HG03095 (cell line): ENCODE results near the gene RUNX3.

Experiments used
- ATAC-seq: cut with Tn5 transposase; IDR thresholded peaks from one replicate; pipeline ENCODE4 v1.9.1; 2021; ENCODE audit warnings: moderate library complexity; ENCODE audit not compliant: unreplicated experiment

RUNX3 gene

DNA sequence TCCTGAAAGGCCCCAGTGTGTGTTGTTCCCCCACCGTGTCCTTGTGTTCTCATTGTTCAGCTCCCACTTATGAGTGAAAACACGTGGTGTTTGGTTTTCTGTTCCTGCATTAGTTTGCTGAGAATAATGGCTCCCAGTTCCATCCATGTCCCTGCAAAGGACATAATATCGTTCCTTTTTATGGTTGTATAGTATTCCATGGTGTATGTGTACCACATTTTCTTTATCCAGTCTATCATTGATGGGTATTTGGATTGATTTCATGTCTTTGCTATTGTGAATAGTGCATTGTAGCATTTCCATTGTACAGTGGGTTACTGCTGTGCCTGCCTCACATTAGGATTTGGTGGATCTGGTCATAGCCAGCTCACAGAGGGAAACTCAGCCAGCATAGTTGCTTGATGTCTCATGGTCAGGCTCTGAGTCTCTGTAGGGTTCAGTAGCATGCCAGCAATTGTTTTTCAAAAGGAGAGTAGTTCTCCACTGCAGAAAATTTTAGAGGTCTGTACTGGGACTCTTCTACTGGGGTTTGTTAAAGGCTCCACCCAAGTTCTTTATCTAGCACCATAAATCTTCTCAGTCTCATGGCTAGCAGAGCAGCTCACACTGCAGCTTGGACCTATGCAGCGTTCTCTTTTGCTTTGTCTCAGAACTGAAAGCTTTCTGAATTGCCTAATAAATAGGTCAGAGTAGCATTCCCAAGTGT lies 41.0 kb downstream of the RUNX3 start:
- ATAC-seq = no peak

DNA sequence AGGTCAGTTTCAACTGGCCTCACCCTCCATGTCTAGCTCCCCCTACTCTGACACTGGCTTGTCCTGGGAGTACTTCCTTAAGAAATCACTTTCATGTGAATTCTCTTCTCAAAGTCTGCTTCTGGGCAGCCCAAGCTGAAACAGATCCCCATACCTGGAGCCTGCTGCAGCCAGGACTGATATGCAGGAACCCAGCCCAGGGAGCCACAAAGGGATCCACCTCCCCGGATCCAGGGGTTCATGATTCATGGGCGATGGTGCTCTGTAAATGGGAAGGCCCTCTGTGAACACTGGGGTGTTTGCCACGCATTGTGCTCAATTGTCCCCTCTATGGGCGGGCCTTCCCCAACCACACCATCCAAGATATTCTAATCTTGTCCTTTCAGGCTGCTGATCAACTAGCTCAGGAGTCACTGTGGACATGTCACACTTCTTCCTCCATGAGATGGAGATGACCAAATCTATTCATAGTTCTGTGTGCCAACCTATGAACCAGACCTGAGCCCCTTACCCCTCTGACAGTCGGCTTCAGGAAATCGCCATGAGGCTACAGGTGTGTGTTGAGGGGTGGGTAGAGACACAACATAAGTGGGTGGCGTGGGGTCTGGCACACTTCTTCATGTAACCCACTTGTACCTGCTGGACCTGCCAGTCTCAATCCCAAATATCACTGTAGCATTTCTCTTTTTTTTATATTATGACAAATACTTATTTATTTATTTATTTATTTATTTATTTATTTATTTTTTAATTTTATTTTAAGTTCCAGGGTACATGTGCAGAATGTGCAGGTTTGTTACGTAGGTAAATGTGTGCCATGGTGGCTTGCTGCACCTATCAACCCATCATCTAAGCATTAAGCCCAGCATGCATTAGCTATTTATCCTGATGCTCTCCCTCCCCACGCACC lies 41.8 kb downstream of the RUNX3 start:
- no peak for ATAC-seq

GRCh38 chr1:24886241-24886640 lies 43.8 kb downstream of the RUNX3 start:
- no peak for ATAC-seq

- ATAC-seq = no peak
Measured at GRCh38 chr1:24884751-24885150, 45.3 kb downstream of the RUNX3 start.

GRCh38 chr1:24881034-24881433 lies 49.0 kb downstream of the RUNX3 start:
- ATAC-seq = no peak

DNA sequence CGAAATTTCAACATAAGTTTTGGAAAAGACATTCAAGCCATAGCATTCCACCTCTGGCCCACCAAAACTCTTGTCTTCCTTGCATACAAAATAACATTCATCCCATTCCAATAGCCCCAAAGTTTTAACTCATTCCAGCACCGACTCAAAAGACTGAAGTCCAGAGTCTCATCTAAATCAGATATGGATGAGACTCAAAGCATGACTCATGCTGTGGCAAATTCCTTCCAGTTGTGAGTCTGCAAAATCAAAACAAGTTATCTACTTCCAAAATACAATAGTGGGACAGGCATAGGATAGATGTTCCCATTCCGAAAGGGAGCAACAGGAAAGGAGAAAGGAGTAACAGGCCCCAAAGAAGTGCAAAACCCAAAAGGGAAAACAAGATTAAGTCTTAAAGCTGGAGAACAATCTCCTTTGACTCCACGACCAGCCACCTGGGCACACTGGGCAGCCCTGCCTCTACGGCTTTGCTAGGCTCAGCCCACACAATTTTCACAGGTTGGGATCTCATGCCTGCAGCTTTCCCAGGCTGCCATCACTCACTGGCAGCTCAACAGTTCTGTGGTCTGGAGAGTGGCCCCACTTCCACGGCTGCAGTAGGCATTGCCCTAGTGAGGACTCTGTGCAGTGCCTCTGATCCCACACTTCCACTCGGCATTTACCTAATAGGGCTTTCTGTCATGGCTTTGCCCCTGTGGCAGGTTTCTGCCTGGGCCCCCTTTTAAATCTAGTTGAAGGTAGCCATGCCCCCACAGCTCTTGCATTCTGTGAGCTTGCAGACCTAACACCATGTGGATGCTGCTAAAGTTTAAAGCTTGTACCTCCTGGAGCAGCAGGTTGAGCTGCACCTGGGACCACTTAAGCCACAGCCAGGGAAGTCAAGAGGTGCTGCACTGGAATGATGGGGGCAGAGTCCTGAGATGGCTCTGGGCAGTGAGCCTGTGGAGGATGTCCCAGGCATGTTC lies 51.0 kb downstream of the RUNX3 start:
- no peak for ATAC-seq

DNA sequence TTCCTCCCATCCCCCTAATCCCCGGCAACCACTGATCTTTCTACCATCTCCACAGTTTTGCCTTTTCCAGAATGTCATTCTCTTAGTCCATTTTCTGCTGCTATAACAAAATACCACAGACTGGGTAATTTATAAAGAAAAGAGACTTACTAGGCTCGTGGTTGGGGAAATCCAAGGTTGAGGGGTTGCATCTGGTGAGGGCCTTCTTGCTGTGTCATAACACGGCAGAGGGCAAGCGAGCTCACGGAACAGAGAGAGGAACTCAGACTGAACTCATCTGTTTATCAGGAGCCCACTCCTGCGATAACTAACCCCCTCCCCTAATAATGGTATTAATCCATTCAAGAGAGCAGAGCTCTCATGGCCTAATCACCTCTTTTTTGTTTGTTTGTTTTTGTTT lies 52.0 kb downstream of the RUNX3 start:
- no peak for ATAC-seq

- ATAC-seq = no peak
Measured at GRCh38 chr1:24875991-24876506, 54.0 kb downstream of the RUNX3 start.

GRCh38 chr1:24875257-24875656 lies 54.8 kb downstream of the RUNX3 start:
- ATAC-seq = no peak

DNA sequence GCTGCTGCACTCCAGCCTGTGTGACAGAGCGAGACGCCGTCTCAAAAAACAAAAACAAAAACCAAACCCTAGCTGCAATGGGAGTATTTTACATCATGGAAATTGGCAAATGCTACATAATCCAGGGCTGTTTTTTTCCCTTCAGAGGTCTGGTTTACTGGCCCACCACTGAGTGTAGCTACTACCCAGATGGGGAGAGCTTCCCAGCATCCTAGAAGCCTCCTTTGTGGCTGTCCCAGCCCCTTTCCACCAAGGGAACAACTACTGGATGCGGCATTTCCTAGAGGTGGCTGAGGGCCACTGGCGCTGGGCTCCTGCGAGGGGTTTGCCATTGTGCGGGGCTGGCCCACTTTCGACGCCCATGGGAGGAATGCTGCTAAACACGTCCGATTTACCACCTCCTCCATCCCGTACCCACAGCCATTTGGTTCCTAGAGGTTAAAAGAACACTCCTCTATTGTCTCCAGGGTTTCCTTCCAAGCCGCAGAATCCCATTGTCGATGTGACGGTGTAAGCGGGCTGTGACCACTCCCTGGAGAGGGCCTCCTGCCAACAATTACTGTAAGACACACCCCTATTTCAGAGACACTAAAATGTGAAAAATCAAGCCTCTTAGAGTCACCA lies 55.4 kb downstream of the RUNX3 start:
- no peak for ATAC-seq

GRCh38 chr1:24874056-24874455 lies 56.0 kb downstream of the RUNX3 start:
- ATAC-seq = no peak

- no peak for ATAC-seq
Measured at GRCh38 chr1:24873148-24873547, 56.9 kb downstream of the RUNX3 start.

DNA sequence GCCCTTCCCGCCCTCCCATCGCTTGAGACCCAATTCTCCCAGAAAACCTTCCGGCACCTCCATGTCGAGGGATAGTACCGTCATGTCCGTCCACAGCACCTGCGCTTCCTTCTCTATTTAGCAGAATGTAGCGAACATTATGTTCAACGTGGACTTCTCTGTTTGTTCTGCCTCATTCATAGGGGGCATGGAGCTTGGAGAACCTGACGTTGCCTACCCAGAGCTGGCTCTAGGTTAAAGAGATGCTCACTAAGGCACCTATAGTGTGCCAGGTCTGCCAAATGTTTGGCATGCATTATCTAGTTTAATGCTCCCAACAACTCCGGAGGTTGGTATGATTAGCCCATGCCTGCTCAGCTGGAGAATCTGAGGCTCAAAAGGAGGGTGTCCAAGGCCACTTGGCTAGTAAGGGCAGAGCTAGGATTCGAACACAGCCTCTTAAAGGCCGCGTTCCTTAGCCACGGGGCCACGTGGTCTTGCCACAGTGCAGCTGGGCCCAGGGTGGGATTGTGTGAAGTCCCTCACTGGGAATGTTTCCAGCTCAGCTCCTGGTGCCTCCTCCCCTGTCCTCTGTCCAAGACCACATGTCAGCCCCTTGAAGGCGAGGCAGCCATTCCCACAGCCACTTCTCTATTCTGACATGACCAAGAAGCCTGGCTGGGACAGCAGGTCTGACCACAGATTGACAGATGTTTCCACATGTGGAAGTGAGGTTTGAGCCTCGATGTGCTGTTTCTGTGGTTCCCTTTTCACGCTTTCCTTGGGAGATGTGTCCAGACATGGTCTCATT lies 57.8 kb downstream of the RUNX3 start:
- ATAC-seq = no peak

DNA sequence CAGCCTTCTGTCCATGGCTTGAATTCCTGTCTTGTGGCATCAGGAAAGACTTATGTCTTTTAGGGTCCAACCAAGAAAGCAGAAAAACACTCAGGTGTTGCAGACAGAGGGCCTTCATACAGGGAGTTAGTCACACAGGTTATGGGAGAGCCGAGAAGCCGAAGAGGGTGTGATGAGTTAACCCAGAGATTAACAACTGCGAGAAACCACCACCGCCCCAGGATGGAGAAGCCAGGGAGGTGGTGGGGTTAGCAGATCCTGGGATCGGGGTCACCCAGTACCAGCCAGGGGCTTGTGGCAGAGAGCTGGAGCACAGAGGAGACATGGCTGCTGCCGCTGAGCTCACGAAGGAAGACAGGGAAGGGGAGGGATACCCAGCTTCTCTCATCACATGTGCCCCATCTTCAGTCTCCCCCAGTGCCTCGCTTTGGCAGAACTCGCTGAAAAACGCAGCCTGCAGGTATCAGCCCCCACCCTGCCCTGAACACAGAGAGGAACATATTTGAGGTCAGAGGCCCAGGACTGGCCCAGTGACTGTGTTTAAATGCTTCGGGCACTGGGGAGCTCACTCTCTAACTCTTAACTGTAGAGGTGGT lies 58.7 kb downstream of the RUNX3 start:
- no peak for ATAC-seq

DNA sequence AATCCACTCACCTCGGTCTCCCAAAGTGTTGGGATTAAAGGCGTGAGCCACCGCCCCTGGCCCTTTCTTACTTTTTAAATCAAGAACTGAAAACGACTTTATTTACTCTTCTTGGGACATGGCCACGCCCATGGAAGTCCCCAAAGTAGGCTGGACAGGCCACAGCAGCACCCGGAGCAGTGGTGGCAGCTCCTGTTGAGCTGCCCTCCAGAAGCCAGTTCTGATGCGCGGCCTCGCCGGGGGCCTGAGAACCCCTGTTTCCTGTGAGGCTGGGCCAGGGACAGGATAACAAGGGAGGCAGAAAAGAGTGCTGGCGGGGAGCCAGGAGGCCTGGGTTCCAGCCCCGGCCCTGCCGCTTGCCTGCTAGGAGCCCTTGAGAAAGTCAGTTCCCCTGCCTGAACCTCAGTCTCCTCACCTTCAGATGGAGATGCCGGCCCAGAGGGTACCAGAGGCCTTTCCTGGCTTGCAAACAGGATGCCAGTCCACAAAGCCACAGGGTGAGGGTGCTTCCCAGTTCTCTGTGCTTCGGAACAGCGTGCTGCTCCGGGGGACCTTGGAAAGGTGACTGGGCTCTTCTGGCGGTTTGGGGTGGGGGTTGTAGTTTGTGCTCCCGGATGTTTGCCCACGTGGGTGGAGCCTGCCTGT lies 59.4 kb downstream of the RUNX3 start:
- no peak for ATAC-seq

- ATAC-seq = no peak
Measured at GRCh38 chr1:24868016-24868875, 61.8 kb downstream of the RUNX3 start.

DNA sequence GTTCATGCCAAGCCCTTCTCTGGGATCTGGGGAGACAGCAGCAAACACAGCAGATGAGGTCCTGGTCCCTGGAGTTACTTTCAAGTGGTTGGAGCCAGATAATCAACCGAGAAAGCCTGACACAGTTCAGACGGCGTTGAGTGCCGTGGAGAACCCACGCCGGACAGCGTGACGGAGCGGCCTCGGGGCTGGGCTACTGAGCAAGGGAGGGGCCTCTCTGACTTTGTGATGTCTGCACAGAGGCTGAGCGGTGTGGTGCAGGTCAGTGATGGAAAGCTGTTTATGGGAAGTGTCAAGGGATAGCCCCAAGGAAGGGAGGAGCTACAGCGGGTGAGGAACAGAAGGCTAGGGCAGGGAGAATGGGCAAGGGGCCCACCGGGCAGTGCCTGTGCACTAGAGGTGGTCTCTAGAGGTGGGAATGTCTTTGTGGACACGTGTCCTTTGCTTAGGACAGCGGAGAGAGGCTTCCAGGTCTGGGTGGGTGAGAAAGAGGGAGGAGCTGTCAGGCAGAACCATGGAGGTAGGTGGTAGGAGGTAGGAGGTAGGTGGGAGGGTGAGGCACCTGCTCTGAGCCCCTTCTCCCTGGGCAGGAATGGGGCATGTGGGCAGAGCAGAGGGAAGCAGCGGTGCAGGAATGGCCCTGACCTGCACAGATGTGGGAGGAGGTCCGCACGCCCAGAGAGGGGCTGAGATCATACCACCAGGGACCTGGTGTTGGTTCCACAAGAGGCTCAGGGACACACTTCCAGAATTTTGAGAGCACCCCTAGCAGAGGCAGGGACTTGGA lies 62.8 kb downstream of the RUNX3 start:
- no peak for ATAC-seq
